Posterior vena cava (tissue), 2 donors: ENCODE data around the gene KCTD13. TPM values are rescaled to one million over a fixed set of nuclear protein-coding genes. Genes with fewer than 3 reads are reported as not detected.

Source experiments
- DNase-seq: peaks from one replicate; pipeline ENCODE4 v3.0.0-alpha.2; 2020; ENCODE audit warnings: low spot score
- intact Hi-C, 2 donors: fragments of 100-400 bp; cut with DNase I; formaldehyde crosslinking; loops; one replicate each; pipeline versions ENCODE4 v1.14.1 to v1.14.2; 2022 to 2023
- long read RNA-seq, 2 donors: library from polyadenylated mRNA; unstranded; transcript quantifications; one replicate each; pipeline ENCODE4 v2.0.0, GENCODE V29; 2020 to 2021
- total RNA-seq, 2 donors: library from RNA; stranded (reverse); fragmentation: NEBNext Ultra II Directional; extraction: Animal tissue kit (Norgen Biotek cat#: 25700); gene quantifications; one replicate each; pipeline ENCODE4 v1.2.1, GENCODE V29; 2021
- donor health status: DM: yes; HTN: yes; CAD: no.
- donor health status: DM: yes; HTN: yes; CAD: no.

Gene KCTD13, protein sequence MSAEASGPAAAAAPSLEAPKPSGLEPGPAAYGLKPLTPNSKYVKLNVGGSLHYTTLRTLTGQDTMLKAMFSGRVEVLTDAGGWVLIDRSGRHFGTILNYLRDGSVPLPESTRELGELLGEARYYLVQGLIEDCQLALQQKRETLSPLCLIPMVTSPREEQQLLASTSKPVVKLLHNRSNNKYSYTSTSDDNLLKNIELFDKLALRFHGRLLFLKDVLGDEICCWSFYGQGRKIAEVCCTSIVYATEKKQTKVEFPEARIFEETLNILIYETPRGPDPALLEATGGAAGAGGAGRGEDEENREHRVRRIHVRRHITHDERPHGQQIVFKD
- 10 to 100 TPM; 13.1 to 16.1 TPM for total RNA-seq
- long read RNA-seq, donor 1, full-length matches to known transcripts: 2 of 7 reads
- long read RNA-seq, donor 1, partial matches to known transcripts: 1 of 7 reads
- long read RNA-seq, donor 1, other reads (novel, unspliced or antisense): 4 of 7 reads
- long read RNA-seq, donor 2, transcript KCTD13-208 (6 exons, 2,528 nt): major isoform, 9 of 14 reads
- long read RNA-seq, donor 2, partial matches to known transcripts: 1 of 14 reads
- long read RNA-seq, donor 2, other reads (novel, unspliced or antisense): 4 of 14 reads

DNA sequence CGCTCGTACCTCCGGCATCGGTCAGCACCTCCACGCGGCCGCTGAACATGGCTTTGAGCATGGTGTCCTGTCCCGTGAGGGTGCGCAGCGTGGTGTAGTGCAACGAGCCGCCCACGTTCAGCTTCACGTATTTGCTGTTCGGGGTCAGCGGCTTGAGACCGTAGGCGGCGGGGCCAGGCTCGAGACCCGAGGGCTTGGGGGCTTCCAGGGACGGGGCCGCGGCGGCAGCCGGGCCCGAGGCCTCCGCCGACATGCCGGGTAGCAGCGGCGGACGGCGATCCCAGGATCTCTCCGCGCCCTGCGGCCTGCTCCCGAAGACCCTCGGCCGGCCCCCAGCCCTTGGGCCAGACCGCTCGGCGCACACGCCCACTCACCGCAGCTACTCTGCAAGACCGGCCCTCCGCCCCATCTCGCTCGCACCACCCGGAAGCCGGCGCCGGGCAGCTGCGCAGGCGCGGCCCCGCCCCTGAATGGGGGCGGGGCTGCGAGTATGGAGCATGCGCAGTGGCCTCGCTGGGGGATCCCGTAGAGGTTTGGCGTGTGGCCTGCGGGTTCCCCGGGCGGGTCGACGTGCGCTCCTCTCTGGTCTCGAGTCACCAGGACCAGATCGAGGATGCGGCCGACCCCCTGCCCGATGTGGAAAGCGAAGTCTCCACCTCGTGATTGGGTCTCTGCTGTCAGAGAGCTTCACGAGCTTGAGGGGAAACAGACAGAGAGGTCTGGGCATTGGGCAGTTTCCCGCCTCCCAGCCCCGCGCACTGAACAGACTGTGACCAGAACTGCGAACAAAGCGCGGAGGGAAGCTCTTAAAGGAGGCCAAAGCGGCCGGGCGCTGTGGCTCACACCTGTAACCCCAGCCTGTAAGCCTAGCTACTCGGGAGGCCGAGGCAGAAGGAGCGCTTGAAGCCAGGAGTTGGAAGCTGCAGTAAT is at the start of gene KCTD13:
Gene KCTD13, minus strand, starts transcription at position 446 of the 930 bp plus-strand sequence. Its CDS starts 193 bp downstream, at position 253.
- intact Hi-C loops: loop anchor here in 1 of 2 donors (5.0 kb wide), 1 partner anchor 36 kb away; the partner anchor contains the start of gene TMEM219
- DNase-seq: peak; percentile 95

DNA sequence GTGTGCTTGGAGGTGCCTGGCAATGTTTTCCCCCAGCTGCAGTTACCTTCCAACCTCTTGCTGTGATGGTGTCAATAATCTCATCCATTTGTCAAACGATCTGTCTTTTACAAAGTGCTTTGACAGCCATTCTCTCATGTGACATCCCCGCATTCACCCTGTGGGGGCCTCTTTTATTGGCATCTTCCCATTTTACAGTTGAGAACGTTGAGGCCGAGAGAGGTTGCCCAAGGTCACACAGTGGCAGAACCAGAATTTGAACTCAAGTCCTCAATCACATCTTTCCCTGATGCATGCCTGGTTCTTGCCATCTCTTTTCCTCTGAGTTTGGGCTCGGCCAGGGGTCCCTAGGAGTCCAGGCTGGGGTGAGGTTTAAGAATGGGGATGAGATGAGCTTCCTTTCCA is 49.1 kb upstream of the KCTD13 start:
- peak; percentile 15 for DNase-seq
- intact Hi-C loops: no loop called here

DNA sequence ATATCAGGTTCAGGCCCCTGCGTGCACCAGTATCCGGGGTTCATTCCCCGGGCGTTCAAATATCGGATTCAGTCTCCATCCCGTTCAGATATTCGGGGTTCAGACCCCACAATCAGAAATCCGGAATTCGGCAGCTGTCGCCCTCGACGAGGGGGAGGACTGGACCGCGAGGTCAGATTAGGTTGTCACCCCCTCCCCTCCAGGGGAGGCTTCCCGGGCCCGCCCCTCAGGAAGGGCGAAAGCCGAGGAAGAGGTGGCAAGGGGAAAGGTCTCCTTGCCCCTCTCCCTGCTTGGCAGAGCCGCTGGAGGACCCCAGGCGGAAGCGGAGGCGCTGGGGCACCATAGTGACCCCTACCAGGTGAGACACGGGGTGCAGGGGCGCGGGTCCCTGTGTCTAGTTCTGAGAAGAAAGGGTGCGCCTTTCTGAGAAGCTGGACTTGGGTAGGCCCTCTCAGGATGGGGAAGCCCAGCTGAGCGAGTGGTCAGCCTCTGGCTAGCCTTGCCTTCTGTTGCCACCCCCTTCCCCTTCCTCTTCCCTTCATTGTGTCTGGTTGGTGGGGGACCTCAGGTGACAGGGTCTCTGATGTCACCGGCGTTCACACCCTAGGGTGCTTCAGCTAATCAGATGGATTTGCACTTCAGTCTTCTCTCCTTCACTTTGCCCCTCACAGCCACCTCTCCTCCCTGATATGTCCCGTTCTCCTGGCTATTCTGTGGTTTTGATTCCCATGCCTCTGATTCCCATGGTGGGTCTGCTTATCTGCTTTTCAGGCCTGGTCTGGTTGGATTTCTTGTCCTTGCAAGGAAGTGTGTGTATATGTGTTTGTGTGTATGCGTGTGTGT is 48.5 kb upstream of the KCTD13 start:
- DNase-seq: peak; percentile 88
- intact Hi-C loops: no loop called here

DNA sequence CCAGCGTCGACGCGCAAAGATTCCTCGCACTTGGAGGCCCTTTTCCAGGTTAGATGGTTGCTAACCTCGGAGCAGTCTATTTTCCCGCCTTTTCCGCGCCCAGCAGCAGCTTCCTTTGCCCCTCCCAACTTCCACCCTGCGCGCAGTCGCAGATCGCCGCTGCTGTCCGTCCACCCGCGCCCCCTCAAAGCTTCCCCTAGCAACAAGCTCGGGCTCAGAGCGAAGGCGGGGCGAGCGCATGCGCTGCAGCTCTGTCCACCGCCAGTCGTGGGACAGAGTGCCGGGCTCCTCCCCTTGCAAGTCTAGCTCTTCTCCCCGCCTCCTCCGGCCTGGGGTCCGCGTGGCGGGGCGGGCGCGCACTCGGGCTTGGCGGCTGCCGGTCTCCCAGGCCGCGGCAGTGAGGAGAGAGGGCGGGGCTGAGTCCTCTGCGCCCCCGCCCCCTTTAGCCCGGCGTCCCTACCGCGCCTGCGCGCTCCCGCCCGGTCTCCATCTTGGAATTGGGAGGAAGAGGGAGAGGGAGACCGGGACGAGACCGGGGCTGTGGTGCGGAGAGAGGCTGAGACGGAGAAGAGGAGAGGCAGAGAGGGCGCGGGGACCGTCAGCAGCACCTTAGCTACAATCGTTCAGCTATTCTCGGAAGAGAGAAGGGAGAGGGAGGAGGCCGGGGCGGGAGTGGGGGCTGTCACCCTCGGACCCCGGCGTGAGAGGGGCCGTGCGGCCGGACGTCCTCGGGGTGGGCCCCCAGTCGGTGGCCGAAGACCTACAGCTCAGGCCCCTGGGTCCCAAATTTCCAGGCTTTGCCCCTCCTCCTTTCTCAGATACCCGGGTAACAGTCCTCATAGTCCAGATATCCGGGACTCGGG is 47.6 kb upstream of the KCTD13 start, which contains the start of gene TAOK2:
Gene TAOK2, plus strand, starts transcription at position 485 of the 863 bp plus-strand sequence. CDS start 3,905 bp downstream, outside the sequence.
- intact Hi-C loops: no loop called here
- peak; percentile 99 for DNase-seq

GRCh38 chr16:29972992-29973383 is 47.0 kb upstream of the KCTD13 start:
- intact Hi-C loops: no loop called here
- DNase-seq: no peak

GRCh38 chr16:29972500-29972899 is 46.5 kb upstream of the KCTD13 start:
- intact Hi-C loops: no loop called here
- DNase-seq: no peak

DNA sequence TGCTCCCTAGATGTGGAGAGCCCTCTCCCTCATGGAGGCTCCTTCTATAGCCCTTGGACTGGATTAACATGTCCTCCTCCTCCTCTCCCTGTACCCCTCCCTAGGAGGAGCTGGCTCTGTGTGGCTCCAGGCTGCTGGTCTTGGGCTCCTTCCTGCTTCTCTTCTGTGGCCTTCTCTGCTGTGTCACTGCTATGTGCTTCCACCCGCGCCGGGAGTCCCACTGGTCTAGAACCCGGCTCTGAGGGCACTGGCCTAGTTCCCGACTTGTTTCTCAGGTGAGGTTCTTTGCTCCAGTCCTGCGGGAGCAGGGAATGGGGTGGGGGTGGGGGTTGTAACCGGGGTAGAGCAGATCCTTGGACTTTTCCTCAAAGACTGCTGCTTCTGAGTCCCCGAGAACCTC is 45.3 kb upstream of the KCTD13 start:
- intact Hi-C loops: no loop called here
- peak; percentile 28 for DNase-seq

DNA sequence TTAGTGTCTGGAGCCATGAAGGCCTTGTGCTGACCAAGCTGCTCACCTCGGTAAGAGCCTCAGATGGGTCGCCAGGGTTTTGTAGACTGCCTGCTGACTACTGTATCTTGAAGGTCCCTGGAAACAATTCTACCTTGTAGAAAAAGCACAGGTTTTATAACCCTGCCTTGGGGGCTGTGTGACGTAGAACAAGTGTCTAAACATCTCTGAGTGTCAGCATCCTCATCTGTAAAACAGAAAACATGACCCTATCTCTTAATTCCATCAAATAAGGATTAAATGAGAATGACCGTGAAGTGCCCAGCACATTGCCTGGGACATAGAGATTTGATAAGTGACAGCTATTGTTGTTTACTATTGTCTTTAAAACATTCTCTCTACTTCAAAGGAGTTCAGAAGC is 42.2 kb upstream of the KCTD13 start:
- intact Hi-C loops: no loop called here
- DNase-seq: no peak

GRCh38 chr16:29963021-29963743 is 37.2 kb upstream of the KCTD13 start:
- intact Hi-C loops: loop anchor here in 1 of 2 donors (5.0 kb wide), 2 partner anchors 36 to 101 kb away; partner anchors contain the start of genes CDIPT and KCTD13
- DNase-seq: peak; percentile 76

- intact Hi-C loops: loop anchor here in 1 of 2 donors (5.0 kb wide), 2 partner anchors 35 to 100 kb away; partner anchors contain the start of genes CDIPT and KCTD13
- peak; percentile 28 for DNase-seq
These were observed 36.4 kb upstream of the KCTD13 start for GRCh38 chr16:29962344-29962994.

DNA sequence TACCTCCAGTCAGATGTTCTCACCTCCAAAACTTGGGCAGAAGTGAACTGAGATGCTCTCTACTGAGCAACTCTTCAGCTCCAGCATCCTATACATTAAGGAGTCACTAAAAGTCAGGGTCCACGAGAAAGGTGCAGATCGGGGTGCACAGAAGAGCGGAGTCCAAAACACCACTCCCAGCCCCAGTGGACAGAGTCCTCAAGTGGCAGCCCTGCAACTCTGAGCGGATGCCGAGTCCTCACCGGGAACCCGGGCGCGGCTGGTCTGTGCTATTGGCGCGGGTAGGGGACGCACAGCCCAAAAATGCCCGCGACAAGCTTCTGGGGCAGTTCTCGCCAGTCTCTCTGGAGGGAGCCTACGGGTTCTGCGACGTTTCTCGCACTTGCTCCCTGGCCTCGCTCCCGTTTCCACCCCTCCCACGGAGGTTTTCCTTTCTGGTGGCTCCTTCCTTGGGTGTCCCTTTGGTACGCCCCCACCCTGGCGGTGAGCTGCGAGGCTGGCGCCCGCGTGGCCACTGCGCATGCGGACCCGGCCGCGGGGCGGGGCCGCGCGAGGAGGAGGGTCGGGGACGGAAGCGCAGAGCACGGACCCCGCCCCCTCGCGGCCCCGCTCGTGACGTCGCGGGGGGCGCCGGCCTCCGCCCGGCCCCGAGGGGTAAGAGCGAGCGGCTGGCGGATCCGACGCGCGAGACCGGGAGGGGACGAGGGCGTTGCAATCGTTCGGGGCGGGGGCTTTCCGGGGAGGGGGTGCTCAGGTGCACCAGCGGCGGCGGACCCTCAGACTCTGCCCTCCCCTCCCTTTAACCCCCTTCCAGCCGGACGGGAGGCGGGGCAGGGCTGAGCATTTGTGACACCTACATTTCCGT is 35.7 kb upstream of the KCTD13 start, which contains the start of gene TMEM219:
Gene TMEM219, plus strand, starts transcription at position 601 of the 865 bp plus-strand sequence. CDS start 1,065 bp downstream, outside the sequence.
- DNase-seq: peak; percentile 96
- intact Hi-C loops: loop anchor here in 1 of 2 donors (5.0 kb wide), 2 partner anchors 34 to 99 kb away; partner anchors contain the start of genes CDIPT and KCTD13

DNA sequence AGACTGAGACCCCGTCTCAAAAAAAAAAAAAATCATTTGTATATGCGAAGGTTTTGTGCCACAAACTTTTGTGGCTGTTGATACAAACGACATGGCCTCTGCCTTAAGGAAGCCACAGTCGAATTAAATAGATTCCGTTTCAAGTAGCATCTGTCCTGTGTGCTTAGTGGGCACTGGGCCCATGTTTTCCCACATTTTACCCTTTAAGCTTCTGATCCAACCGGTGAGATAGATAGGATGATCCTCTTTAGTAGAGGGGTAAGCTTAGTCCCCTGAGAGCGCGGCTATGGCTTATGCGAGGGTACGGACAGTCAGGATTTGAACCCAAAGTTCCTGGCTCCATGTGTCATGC is 35.1 kb upstream of the KCTD13 start:
- intact Hi-C loops: loop anchor here in 1 of 2 donors (5.0 kb wide), 2 partner anchors 34 to 99 kb away; partner anchors contain the start of genes CDIPT and KCTD13
- no peak for DNase-seq

DNA sequence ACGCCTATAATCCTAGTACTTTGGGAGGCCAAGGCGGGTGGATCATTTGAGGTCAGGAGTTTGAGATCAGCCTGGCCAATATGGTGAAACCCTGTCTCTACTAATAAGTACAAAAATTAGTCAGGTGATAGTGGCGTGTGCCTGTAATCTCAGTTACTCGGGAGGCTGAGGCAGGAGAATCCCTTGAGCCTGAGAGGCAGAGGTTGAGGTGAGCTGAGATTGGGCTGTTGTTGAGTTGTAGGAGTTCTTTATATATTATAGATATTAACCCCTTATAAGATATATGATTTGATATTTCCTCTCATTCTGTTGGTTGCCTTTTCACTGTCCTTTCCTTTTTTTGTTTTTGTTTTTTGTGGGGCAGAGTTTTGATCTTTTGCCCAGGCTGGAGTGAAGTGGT is 33.8 kb upstream of the KCTD13 start:
- intact Hi-C loops: loop anchor here in 1 of 2 donors (5.0 kb wide), 2 partner anchors 33 to 98 kb away; partner anchors contain the start of genes CDIPT and KCTD13
- DNase-seq: peak; percentile 12

DNA sequence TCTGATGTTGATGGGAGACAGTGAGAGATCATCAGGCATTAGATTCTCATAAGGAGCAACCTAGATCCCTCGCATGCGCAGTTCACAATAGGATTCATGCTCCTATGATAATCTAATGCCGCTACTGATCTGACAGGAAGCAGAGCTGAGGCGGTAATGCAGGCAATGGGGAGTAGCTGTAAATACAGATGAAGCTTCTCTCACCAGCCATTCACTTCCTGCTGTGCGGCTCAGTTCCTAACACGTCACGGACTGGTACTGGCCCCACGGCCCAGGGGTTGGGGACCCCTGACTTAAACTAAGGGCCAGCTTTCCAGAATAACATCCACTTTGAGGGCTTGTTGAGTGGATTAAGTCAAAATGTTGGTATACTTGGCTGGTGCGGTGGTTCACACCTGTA is 33.3 kb upstream of the KCTD13 start:
- intact Hi-C loops: no loop called here
- no peak for DNase-seq

DNA sequence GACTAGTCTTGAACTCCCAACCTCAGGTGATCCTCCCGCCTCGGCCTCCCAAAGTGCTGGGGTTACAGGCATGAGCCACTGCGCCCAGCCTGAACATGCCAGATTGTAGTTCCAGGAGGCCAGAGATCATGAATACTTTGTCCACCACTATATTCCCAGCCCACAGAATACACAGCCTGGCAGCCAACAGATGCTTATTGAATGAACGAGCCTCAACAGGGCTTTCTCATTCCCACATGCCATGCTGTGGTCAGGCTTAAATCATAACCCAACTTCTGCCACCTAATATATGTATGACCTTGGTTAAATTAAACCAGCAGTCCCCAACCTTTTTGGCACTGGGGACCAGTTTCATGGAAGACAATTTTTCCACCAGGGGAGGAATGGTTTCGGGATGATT is 32.7 kb upstream of the KCTD13 start:
- intact Hi-C loops: no loop called here
- DNase-seq: no peak
